ENCODE data around the gene APBA3.

The APBA3 gene

GRCh38 chr19:3751236-3751635 is 10.3 kb downstream of the APBA3 start:
- DNase-seq: no peak

- no peak for DNase-seq
These were observed 11.3 kb downstream of the APBA3 start for GRCh38 chr19:3750211-3750610.

GRCh38 chr19:3748965-3749364 is 12.5 kb downstream of the APBA3 start:
- DNase-seq: no peak

- DNase-seq: no peak
These were observed 15.0 kb downstream of the APBA3 start for GRCh38 chr19:3746371-3747056.

- DNase-seq: no peak
These were observed 16.0 kb downstream of the APBA3 start for GRCh38 chr19:3745363-3746045.

- DNase-seq: no peak
These were observed 18.0 kb downstream of the APBA3 start for GRCh38 chr19:3743486-3743885.

GRCh38 chr19:3740431-3740830 is 21.1 kb downstream of the APBA3 start:
- no peak for DNase-seq

GRCh38 chr19:3738477-3739220 is 22.8 kb downstream of the APBA3 start:
- DNase-seq: no peak

- no peak for DNase-seq
These were observed 23.8 kb downstream of the APBA3 start for GRCh38 chr19:3737487-3738205.

- DNase-seq: no peak
These were observed 25.3 kb downstream of the APBA3 start for GRCh38 chr19:3736106-3736724.

- no peak for DNase-seq
These were observed 27.2 kb downstream of the APBA3 start for GRCh38 chr19:3734310-3734600.

- DNase-seq: no peak
These were observed 27.8 kb downstream of the APBA3 start for GRCh38 chr19:3733549-3734309.

GRCh38 chr19:3732108-3732507 is 29.4 kb downstream of the APBA3 start:
- no peak for DNase-seq

GRCh38 chr19:3730457-3730958 is 31.0 kb downstream of the APBA3 start:
- DNase-seq: no peak

- DNase-seq: no peak
These were observed 35.7 kb downstream of the APBA3 start for GRCh38 chr19:3725640-3726310.

- DNase-seq: no peak
These were observed 36.4 kb downstream of the APBA3 start for GRCh38 chr19:3725121-3725520.

GRCh38 chr19:3723883-3724282 is 37.6 kb downstream of the APBA3 start:
- DNase-seq: no peak

- no peak for DNase-seq
These were observed 38.4 kb downstream of the APBA3 start for GRCh38 chr19:3723110-3723488.

GRCh38 chr19:3722443-3723109 is 38.9 kb downstream of the APBA3 start:
- no peak for DNase-seq
